Smooth muscle cell (in vitro differentiated cells): ENCODE results near the gene SP1. TPM values are rescaled to one million over a fixed set of nuclear protein-coding genes. Genes with fewer than 3 reads are reported as not detected.
"Not testable (repeated sequence)": the region's sequence is repeated elsewhere in the genome, so short reads cannot be mapped to it uniquely, and the experiment has no call there.

Source experiments
- DNase-seq: peaks from one replicate; lab custom pipeline; 2025; ENCODE audit not compliant: unreplicated experiment; lab: John Stamatoyannopoulos, UW
- H2AFZ ChIP-seq: fragments of 200-600 bp; sonication (generic); 2 replicates; pipeline ENCODE4 v1.6.0; 2016; ENCODE audit warnings: antibody characterized with exemption, low read depth, mild to moderate bottlenecking
- H3F3A ChIP-seq: fragments of 200-600 bp; sonication (generic); 2 replicates; pipeline ENCODE4 v1.6.0; 2017; ENCODE audit warnings: antibody characterized with exemption, low read depth
- H3K27ac ChIP-seq: fragments of 200-600 bp; sonication (generic); 2 replicates; pipeline ENCODE4 v1.5.1; 2016; ENCODE audit warnings: low read depth, mild to moderate bottlenecking
- H3K27me3 ChIP-seq: fragments of 200-600 bp; sonication (generic); 2 replicates; pipeline ENCODE4 v1.6.1; 2016; ENCODE audit warnings: low read depth, mild to moderate bottlenecking
- H3K36me3 ChIP-seq: fragments of 200-600 bp; sonication (generic); 2 replicates; pipeline ENCODE4 v1.5.1; 2016; ENCODE audit warnings: low read depth
- H3K4me1 ChIP-seq: fragments of 200-600 bp; sonication (generic); 2 replicates; pipeline ENCODE4 v1.5.1; 2016; ENCODE audit warnings: low read depth
- H3K4me2 ChIP-seq: fragments of 200-600 bp; sonication (generic); 2 replicates; pipeline ENCODE4 v1.6.0; 2016; ENCODE audit warnings: mild to moderate bottlenecking
- H3K4me3 ChIP-seq: fragments of 200-600 bp; sonication (generic); 2 replicates; pipeline ENCODE4 v1.5.1; 2016; ENCODE audit warnings: mild to moderate bottlenecking
- H3K79me2 ChIP-seq: fragments of 200-600 bp; sonication (generic); 2 replicates; pipeline ENCODE4 v1.6.0; 2016; ENCODE audit warnings: low read depth, mild to moderate bottlenecking
- H3K9ac ChIP-seq: fragments of 200-600 bp; sonication (generic); 2 replicates; pipeline ENCODE4 v1.6.0; 2016; ENCODE audit warnings: low read depth
- H3K9me3 ChIP-seq: fragments of 200-600 bp; sonication (generic); replicated peaks from 2 replicates; pipeline ENCODE4 v1.5.1; 2016; ENCODE audit warnings: low read depth
- H4K20me1 ChIP-seq: fragments of 200-600 bp; sonication (generic); 2 replicates; pipeline ENCODE4 v1.6.0; 2016; ENCODE audit warnings: low read depth
- WGBS: methylation state at CpG from one replicate; pipeline ENCODE4 v1.1.7; 2016; ENCODE audit warnings: low lambda C conversion rate; 5-methylcytosine and 5-hydroxymethylcytosine counted together
- polyA plus RNA-seq: library from polyadenylated mRNA; unstranded; fragments of >200 nt; fragmentation: Nextera tagmentation; extraction: Ambion mirVana; gene quantifications from 2 replicates; pipeline ENCODE4 v1.2.1, GENCODE V29; 2016
- total RNA-seq: library from RNA; depleted of rRNA; stranded (reverse); fragments of >200 nt; gene quantifications from 2 replicates; pipeline ENCODE4 v1.2.3, GENCODE V29; 2014
- TF ChIP-seq, protein P1 (sequence below): fragments of 200-600 bp; sonication (generic); IDR thresholded peaks from 2 replicates; pipeline ENCODE4 v1.5.1; 2017; ENCODE audit warnings: borderline replicate concordance, mild to moderate bottlenecking, antibody characterized with exemption; ENCODE audit not compliant: insufficient read depth, poor library complexity, severe bottlenecking

SP1 gene
- total and polyA plus RNA-seq, 2 experiments from 2014 or later: 10.1 to 51.5 TPM

DNA sequence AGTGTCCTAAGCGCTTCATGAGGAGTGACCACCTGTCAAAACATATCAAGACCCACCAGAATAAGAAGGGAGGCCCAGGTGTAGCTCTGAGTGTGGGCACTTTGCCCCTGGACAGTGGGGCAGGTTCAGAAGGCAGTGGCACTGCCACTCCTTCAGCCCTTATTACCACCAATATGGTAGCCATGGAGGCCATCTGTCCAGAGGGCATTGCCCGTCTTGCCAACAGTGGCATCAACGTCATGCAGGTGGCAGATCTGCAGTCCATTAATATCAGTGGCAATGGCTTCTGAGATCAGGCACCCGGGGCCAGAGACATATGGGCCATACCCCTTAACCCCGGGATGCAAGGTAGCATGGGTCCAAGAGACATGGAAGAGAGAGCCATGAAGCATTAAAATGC, 31.0 kb downstream of the SP1 start:
- Histone ChIP-seq H2AFZ (no peak overlapping the region), H3K79me2 (peaks cover 5% of the 10 kb centered on the region), H3K27ac (no peak overlapping the region), H3K4me3 (no peak overlapping the region), H4K20me1 (peaks cover 13% of the 10 kb centered on the region), H3K36me3 (peaks cover 8% of the 10 kb centered on the region), H3K9me3 (no peaks in the 10 kb centered on the region), H3K9ac (no peak overlapping the region), H3F3A (peaks cover 13% of the 10 kb centered on the region), H3K4me1 (peaks cover 30% of the 10 kb centered on the region), H3K27me3 (no peaks in the 10 kb centered on the region), H3K4me2 (no peak overlapping the region)
- TF ChIP-seq, protein P1, sequence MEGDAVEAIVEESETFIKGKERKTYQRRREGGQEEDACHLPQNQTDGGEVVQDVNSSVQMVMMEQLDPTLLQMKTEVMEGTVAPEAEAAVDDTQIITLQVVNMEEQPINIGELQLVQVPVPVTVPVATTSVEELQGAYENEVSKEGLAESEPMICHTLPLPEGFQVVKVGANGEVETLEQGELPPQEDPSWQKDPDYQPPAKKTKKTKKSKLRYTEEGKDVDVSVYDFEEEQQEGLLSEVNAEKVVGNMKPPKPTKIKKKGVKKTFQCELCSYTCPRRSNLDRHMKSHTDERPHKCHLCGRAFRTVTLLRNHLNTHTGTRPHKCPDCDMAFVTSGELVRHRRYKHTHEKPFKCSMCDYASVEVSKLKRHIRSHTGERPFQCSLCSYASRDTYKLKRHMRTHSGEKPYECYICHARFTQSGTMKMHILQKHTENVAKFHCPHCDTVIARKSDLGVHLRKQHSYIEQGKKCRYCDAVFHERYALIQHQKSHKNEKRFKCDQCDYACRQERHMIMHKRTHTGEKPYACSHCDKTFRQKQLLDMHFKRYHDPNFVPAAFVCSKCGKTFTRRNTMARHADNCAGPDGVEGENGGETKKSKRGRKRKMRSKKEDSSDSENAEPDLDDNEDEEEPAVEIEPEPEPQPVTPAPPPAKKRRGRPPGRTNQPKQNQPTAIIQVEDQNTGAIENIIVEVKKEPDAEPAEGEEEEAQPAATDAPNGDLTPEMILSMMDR: no peak
- WGBS: 97% methylated on average over 5 of the region's 5 CpGs
- no peak for DNase-seq

DNA sequence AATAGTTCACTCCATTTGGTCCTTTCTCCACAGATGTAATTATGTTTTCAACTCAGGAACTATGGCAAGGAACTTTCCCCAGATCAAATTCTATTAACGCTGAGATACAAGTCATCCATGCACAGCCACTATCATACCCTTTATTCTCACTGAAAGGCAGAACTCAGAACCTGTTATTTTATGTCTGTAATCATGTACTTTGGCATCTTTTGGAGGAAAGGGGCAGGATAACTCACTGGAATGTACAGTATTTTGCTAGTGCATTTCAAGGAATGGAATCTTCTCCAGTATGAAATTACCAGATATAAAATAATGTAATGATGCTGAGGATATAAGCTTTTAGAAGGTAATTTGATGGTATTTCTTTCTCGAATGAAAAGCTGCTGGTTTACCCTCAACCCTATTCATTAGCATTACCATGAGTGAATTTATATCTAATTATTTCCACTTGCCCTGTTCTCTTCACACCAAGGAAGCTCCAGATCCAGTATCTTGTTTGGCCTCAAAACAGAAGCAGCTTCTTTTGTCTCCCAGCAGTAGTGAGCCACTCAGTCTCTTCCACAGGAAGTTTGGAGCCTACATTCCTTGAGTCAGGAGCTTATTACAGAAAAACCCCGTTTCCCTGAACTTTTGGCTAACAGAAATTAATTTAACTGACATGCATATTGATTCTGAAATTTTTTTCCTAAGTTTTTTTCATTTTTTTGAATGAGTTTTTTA, 33.7 kb downstream of the SP1 start:
- Histone ChIP-seq H2AFZ (no peak overlapping the region), H3K27me3 (no peaks in the 10 kb centered on the region), H4K20me1 (peaks cover 7% of the 10 kb centered on the region), H3K9ac (no peak overlapping the region), H3K4me1 (peaks cover 31% of the 10 kb centered on the region), H3F3A (peaks cover 13% of the 10 kb centered on the region), H3K4me3 (no peak overlapping the region), H3K4me2 (no peak overlapping the region), H3K27ac (no peak overlapping the region), H3K36me3 (peaks cover 8% of the 10 kb centered on the region), H3K9me3 (no peaks in the 10 kb centered on the region), H3K79me2 (peaks cover 5% of the 10 kb centered on the region)
- no peak for DNase-seq
- WGBS: 79% methylated on average over 3 of the region's 3 CpGs
- TF ChIP-seq, protein P1: no peak

DNA sequence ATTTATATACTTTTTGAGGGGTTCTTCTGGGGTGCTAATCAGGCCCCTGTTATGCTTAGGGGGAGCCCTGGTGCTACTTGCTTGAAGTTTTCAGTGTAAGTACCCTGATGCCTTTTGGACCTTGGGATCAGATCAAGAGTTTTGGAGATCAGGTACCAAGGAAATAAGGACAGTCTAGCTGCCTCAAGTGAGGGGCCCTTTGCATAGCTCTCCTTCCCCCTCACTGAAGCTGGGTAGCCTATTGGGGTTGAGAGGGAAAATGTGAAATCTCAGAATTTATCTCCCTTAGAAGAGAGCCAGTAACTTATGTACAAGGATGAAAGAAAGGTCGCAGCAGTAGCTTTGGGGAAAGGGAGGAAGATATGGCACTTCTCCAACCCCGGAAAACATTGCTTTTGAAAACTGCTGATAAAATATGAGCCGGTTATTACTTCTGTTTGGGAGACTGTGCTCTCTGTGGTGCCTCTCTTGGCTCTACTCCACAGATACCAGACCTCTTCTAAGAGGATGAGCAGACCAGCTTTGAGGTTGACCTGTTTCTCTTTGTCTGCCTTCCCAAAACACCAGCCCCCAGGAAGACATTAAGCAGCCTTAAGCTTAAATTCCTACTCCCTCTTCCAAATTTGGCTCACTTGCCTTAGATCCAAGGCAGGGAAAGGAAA, 34.9 kb downstream of the SP1 start:
- no peak for DNase-seq
- H3K27ac ChIP-seq: peak overlapping the region; percentile 24
- WGBS: 39% methylated on average over 3 of the region's 3 CpGs

DNA sequence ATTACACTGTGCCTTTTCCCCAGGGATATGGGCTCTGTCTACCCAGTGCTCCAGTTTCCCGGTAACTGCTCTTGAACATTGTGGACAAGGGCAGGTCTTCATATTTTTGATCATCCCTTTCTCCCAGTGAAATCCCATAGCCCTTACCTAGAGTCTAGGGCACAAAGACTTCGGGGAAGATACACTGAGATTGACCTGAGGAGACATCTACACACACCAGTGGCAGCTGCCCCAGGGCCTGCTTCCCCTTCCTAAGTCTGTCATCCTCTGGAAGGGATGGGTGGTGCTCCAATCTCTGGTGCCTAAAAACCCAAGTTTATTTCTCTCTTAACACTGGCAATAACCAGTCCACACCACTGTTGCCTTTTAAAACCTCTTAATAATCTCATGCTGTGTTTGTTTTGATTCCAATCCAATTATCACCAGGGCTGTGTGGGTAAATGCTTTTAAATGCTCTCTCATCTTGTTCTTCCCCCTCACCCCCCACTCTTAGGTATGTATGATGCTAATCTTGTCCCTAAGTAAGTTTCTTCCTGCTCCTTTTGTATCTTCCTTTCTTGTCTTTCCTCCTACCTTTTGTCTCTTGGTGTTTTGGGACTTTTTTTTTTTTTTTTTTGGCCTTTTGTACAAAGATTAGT, 35.9 kb downstream of the SP1 start:
- H3K9ac ChIP-seq, H3K27me3 ChIP-seq, H2AFZ ChIP-seq, H3K4me2 ChIP-seq, H3K79me2 ChIP-seq, H3K27ac ChIP-seq, H3K4me3 ChIP-seq, H3K9me3 ChIP-seq, H3K36me3 ChIP-seq, DNase-seq, H4K20me1 ChIP-seq: not testable (repeated sequence)
- Histone ChIP-seq H3F3A (peaks cover 17% of the 10 kb centered on the region), H3K4me1 (peaks cover 34% of the 10 kb centered on the region)
- 78% methylated on average over 2 of the region's 2 CpGs for whole genome bisulfite sequencing

More for the DNA sequence above, 34.9 kb downstream of the SP1 start:
- peak overlapping the region; percentile 21 for H3K4me2 ChIP-seq
- H3K4me3 ChIP-seq: no peak overlapping the region
- H3K4me1 ChIP-seq: peaks cover 31% of the 10 kb centered on the region
- H3K27me3 ChIP-seq: no peaks in the 10 kb centered on the region
- H3K36me3 ChIP-seq: peaks cover 8% of the 10 kb centered on the region
- peaks cover 13% of the 10 kb centered on the region for H3F3A ChIP-seq
- H3K79me2 ChIP-seq: no peaks in the 10 kb centered on the region
- H3K9me3 ChIP-seq: no peaks in the 10 kb centered on the region
- TF ChIP-seq, protein P1: no peak
- H4K20me1 ChIP-seq: peaks cover 7% of the 10 kb centered on the region
- no peak overlapping the region for H3K9ac ChIP-seq
- H2AFZ ChIP-seq: no peak overlapping the region

DNA sequence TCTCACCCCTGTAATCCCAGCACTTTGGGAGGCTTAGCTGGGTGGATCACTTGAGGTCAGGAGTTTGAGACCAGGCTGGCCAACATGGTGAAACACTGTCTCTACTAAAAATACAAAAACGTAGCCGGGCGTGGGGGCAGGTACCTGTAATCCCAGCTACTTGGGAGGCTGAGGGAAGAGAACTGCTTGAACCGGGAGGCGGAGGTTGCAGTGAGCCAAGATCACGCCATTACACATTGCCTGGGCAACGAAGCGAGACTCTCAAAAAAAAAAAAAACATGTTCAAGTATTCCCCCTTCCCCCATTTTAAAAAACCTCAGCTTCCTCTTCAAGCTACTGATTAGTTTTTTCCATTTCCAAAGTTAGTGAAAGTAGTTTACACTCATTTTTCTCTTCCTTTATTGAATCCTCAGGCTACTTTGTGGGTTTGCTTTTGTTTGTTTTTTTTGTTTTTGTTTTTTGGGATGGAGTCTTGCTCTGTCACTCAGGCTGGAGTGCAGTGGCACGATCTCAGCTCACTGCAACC, 37.4 kb downstream of the SP1 start:
- H3K27me3 ChIP-seq, H3K79me2 ChIP-seq, H3K4me3 ChIP-seq, H4K20me1 ChIP-seq, H3K9me3 ChIP-seq, H3K9ac ChIP-seq, DNase-seq, H2AFZ ChIP-seq, H3K27ac ChIP-seq, H3K4me2 ChIP-seq, H3K36me3 ChIP-seq: not testable (repeated sequence)
- 83% methylated on average over 9 of the region's 9 CpGs for WGBS
- peaks cover 40% of the 10 kb centered on the region for H3K4me1 ChIP-seq
- H3F3A ChIP-seq: peaks cover 11% of the 10 kb centered on the region
